CD14-positive monocyte (primary cell): ENCODE data around the gene MRPS9. TPM values are rescaled to one million over a fixed set of nuclear protein-coding genes. Genes with fewer than 3 reads are reported as not detected.

Experiments used
- DNase-seq, 3 donors: peaks; one replicate each; pipeline ENCODE4 v3.0.0-alpha.2; 2011 to 2022
- H2AFZ ChIP-seq: 2 replicates; pipeline ENCODE4 v1.6.0; 2012; ENCODE audit warnings: mild to moderate bottlenecking, low read depth, low read length, inconsistent platforms; ENCODE audit not compliant: insufficient read depth, poor library complexity, severe bottlenecking
- H3K27ac ChIP-seq, 2 donors: 1 replicate in 1 of 2; 2 replicates in 1 of 2; pipeline ENCODE4 v1.5.1; 2012 to 2013; ENCODE audit warnings: low read length in 2 of 2, control low read depth in 1 of 2, inconsistent platforms in 1 of 2, low read depth in 1 of 2, mild to moderate bottlenecking in 1 of 2
- H3K27me3 ChIP-seq, 2 donors: one replicate each; pipeline versions ENCODE4 v1.6.0 to v1.6.1; 2011 to 2013; ENCODE audit warnings: low read length in 2 of 2; ENCODE audit not compliant: control insufficient read depth in 2 of 2, insufficient read depth in 2 of 2
- H3K36me3 ChIP-seq, 2 donors: replicated peaks in 1 of 2; 1 replicate in 1 of 2; 2 replicates in 1 of 2; pipeline versions ENCODE4 v1.5.1 to v1.6.1; 2012 to 2013; ENCODE audit warnings: low read length in 2 of 2, control low read depth in 1 of 2, inconsistent platforms in 1 of 2, mild to moderate bottlenecking in 1 of 2; ENCODE audit not compliant: insufficient read depth in 2 of 2, control insufficient read depth in 1 of 2
- H3K4me1 ChIP-seq, 2 donors: 1 replicate in 1 of 2; 2 replicates in 1 of 2; pipeline versions ENCODE4 v1.5.1 to v1.6.1; 2012 to 2013; ENCODE audit warnings: low read length in 2 of 2, control low read depth in 1 of 2, inconsistent platforms in 1 of 2, mild to moderate bottlenecking in 1 of 2, moderate library complexity in 1 of 2; ENCODE audit not compliant: insufficient read depth in 2 of 2, control insufficient read depth in 1 of 2
- H3K4me2 ChIP-seq: replicated peaks from 2 replicates; pipeline ENCODE3; 2012; ENCODE audit warnings: low read length, moderate library complexity, mild to moderate bottlenecking; ENCODE audit not compliant: poor library complexity, severe bottlenecking; ENCODE audit errors: extremely low read depth
- H3K4me3 ChIP-seq, 3 experiments: fragments of 200-600 bp in 1 of 3; sonication (generic) in 1 of 3; replicated peaks in 1 of 3; 1 replicate in 2 of 3; 2 replicates in 1 of 3; pipeline ENCODE4 v1.5.1; 2011 to 2013; ENCODE audit warnings: low read length in 3 of 3, mild to moderate bottlenecking in 3 of 3, control low read depth in 2 of 3, low read depth in 2 of 3, inconsistent platforms in 1 of 3, moderate library complexity in 1 of 3
- H3K79me2 ChIP-seq: 2 replicates; pipeline ENCODE4 v1.6.0; 2012; ENCODE audit warnings: mild to moderate bottlenecking, control low read depth, inconsistent platforms, low read length, moderate library complexity; ENCODE audit not compliant: insufficient read depth
- H3K9ac ChIP-seq: 2 replicates; pipeline ENCODE4 v1.6.0; 2017; ENCODE audit warnings: low read length, mild to moderate bottlenecking; ENCODE audit not compliant: insufficient read depth, poor library complexity, severe bottlenecking
- H3K9me3 ChIP-seq, 2 donors: replicated peaks in 1 of 2; 1 replicate in 1 of 2; 2 replicates in 1 of 2; pipeline versions ENCODE4 v1.5.1 to v1.6.1; 2012 to 2013; ENCODE audit warnings: low read length in 2 of 2, control low read depth in 1 of 2; ENCODE audit not compliant: control insufficient read depth in 1 of 2, insufficient read depth in 1 of 2
- H4K20me1 ChIP-seq: 2 replicates; pipeline ENCODE4 v1.6.0; 2012; ENCODE audit warnings: mild to moderate bottlenecking, low read length, control low read depth, moderate library complexity; ENCODE audit not compliant: insufficient read depth
- H3K27ac Mint-ChIP-seq, 7 donors: one replicate each; pipeline ENCODE4 v1.8.0; 2020; ENCODE audit warnings: mild to moderate bottlenecking in 7 of 7, mixed read lengths in 7 of 7, moderate library complexity in 6 of 7, inconsistent platforms in 2 of 7
- H3K27me3 Mint-ChIP-seq, 3 donors: one replicate each; pipeline ENCODE4 v1.8.0; 2021 to 2022; ENCODE audit warnings: low read depth in 3 of 3, mild to moderate bottlenecking in 3 of 3, mixed read lengths in 3 of 3, moderate library complexity in 3 of 3, inconsistent platforms in 1 of 3
- H3K36me3 Mint-ChIP-seq, 2 donors: one replicate each; pipeline ENCODE4 v1.8.0; 2020; ENCODE audit warnings: mixed read lengths in 2 of 2, inconsistent platforms in 1 of 2, mild to moderate bottlenecking in 1 of 2
- H3K4me1 Mint-ChIP-seq: one replicate; pipeline ENCODE4 v1.8.0; 2020; ENCODE audit warnings: mild to moderate bottlenecking, mixed read lengths
- H3K4me3 Mint-ChIP-seq, 2 donors: one replicate each; pipeline ENCODE4 v1.8.0; 2020; ENCODE audit warnings: mild to moderate bottlenecking in 2 of 2, mixed read lengths in 2 of 2, moderate library complexity in 1 of 2
- H3K9me3 Mint-ChIP-seq, 7 donors: one replicate each; pipeline ENCODE4 v1.8.0; 2020 to 2022; ENCODE audit warnings: mixed read lengths in 7 of 7, mild to moderate bottlenecking in 6 of 7, moderate library complexity in 6 of 7, inconsistent platforms in 2 of 7
- WGBS: methylation state at CpG from one replicate; pipeline ENCODE4 v1.1.5; 2013; ENCODE audit warnings: missing lambda C conversion rate; ENCODE audit not compliant: insufficient coverage; 5-methylcytosine and 5-hydroxymethylcytosine counted together
- intact Hi-C, 2 donors: fragments of 100-400 bp; cut with micrococcal nuclease; formaldehyde crosslinking; loops; one replicate each; pipeline versions ENCODE4 v1.15.0 to v1.15.1; 2023
- polyA plus RNA-seq, 3 donors: library from polyadenylated mRNA; depleted of rRNA in 1 of 3; unstranded in 2 of 3; stranded (reverse) in 1 of 3; fragments of 300-500 nt in 2 of 3; fragments of >200 nt in 1 of 3; fragmentation: Illumina TruSeq in 2 of 3; gene quantifications; 1 replicate in 2 of 3; 2 replicates in 1 of 3; pipeline ENCODE4 v1.2.3, GENCODE V29; 2012 to 2021
- TF ChIP-seq, protein P1 (sequence below): fragments of 200-600 bp; IDR thresholded peaks from one replicate; pipeline ENCODE4 v1.8.0; 2022; ENCODE audit warnings: antibody characterized with exemption, mild to moderate bottlenecking

The MRPS9 gene
- polyA plus RNA-seq, 3 donors: 9.9 to 12.5 (median 11.6) TPM

DNA sequence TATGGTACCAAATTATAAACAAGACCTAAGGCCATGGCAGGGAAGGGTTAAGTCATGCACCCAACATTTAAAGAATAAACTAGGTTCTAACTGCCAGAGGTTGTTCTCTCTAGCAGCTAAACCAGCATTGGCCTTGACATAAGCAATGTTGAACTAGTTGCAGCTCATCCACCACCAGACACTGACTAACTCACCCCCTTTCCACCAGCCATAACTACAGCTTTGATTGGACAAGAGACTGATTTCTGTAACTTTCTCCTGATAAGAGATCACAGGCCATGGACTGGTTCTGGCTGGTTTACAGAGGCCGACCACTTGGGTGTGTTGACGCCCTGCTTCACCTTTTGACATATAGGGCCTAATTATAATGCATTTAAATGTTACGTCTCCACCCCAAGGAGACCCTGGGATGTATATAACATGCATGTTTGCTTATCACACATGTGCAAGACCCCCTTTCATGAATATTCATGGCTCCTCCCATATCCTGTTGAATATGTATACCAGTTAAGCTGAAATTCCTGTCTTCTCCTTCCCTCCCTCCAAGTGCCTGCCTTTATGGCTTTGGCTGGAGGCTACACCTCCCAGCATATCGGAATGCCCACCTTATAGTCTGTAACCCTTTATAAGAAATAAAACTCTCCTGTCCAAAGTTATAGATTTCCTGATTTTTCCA lies 75.9 kb downstream of the MRPS9 start:
- Mint-ChIP-seq H3K27ac (no peak overlapping the region), H3K9me3 (no peaks in the 10 kb centered on the region), H3K4me3 (no peak overlapping the region), H3K4me1 (no peaks in the 10 kb centered on the region), H3K27me3 (peaks cover 0 to 2% (median 1%) of the 10 kb centered on the region in 3 donors), H3K36me3 (peaks cover 0 to under 1% of the 10 kb centered on the region in 2 donors)
- Histone ChIP-seq H3K4me2 (no peak overlapping the region), H3K79me2 (no peaks in the 10 kb centered on the region), H3K9ac (no peak overlapping the region), H3K4me1 (no peaks in the 10 kb centered on the region), H3K9me3 (no peaks in the 10 kb centered on the region), H3K27me3 (no peaks in the 10 kb centered on the region), H2AFZ (no peak overlapping the region), H3K4me3 (no peak overlapping the region), H3K27ac (no peak overlapping the region), H3K36me3 (no peaks in the 10 kb centered on the region), H4K20me1 (no peaks in the 10 kb centered on the region)
- no CpG with 5 or more reads among the region's 4 CpGs for WGBS
- DNase-seq: no peak
- intact Hi-C loops: loop anchor here (2.0 to 5.0 kb wide), 2 partner anchors 121 to 124 kb away; no protein-coding TSS in a partner anchor
- TF ChIP-seq, protein P1, sequence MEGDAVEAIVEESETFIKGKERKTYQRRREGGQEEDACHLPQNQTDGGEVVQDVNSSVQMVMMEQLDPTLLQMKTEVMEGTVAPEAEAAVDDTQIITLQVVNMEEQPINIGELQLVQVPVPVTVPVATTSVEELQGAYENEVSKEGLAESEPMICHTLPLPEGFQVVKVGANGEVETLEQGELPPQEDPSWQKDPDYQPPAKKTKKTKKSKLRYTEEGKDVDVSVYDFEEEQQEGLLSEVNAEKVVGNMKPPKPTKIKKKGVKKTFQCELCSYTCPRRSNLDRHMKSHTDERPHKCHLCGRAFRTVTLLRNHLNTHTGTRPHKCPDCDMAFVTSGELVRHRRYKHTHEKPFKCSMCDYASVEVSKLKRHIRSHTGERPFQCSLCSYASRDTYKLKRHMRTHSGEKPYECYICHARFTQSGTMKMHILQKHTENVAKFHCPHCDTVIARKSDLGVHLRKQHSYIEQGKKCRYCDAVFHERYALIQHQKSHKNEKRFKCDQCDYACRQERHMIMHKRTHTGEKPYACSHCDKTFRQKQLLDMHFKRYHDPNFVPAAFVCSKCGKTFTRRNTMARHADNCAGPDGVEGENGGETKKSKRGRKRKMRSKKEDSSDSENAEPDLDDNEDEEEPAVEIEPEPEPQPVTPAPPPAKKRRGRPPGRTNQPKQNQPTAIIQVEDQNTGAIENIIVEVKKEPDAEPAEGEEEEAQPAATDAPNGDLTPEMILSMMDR: no peak

DNA sequence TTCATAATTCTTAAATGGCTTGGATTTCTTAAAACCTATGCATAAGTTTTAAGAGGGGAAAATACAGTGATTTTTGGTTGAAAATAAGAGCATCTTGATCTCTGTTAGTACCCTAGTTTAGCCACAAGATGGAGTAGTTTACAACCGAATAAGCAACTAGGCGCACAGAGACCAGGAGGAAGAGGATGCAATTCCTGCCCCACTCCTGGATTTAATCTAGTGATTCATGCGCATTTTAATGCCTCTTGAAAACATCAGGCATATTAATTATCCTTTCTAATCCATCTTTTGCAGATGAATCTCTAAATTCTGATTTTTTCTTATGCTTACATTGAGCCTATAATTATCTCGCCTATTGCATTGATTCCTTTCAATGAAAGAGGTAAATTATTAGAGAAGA lies 76.7 kb downstream of the MRPS9 start:
- TF ChIP-seq, protein P1: peak; percentile 81
- Histone ChIP-seq H3K4me2 (no peak overlapping the region), H3K79me2 (no peaks in the 10 kb centered on the region), H2AFZ (no peak overlapping the region), H3K4me3 (no peak overlapping the region), H3K9me3 (no peaks in the 10 kb centered on the region), H3K27me3 (no peaks in the 10 kb centered on the region), H3K9ac (no peak overlapping the region), H3K36me3 (no peaks in the 10 kb centered on the region), H3K4me1 (no peaks in the 10 kb centered on the region), H3K27ac (no peak overlapping the region), H4K20me1 (no peaks in the 10 kb centered on the region)
- no peak overlapping the region for H3K27ac Mint-ChIP-seq
- DNase-seq: peak; percentile 11 to 40 (median 32)
- peaks cover 3% of the 10 kb centered on the region for H3K4me1 Mint-ChIP-seq
- H3K4me3 Mint-ChIP-seq: no peak overlapping the region
- no peaks in the 10 kb centered on the region for H3K9me3 Mint-ChIP-seq
- intact Hi-C loops: loop anchor here (2.0 to 5.0 kb wide), 2 partner anchors 120 to 123 kb away; no protein-coding TSS in a partner anchor
- peaks cover 0 to 3% (median 1%) of the 10 kb centered on the region in 3 donors for H3K27me3 Mint-ChIP-seq
- 0% methylated on average over 1 of the region's 4 CpGs for WGBS
- H3K36me3 Mint-ChIP-seq: no peaks in the 10 kb centered on the region
